Ascending aorta (tissue), 2 donors: ENCODE results near the gene GPR84. TPM values are rescaled to one million over a fixed set of nuclear protein-coding genes. Genes with fewer than 3 reads are reported as not detected.
A peak's percentile ranks its signal among the peaks of the same experiment; 100 is the strongest.

Source experiments
- DNase-seq, 2 donors: peaks; one replicate each; pipeline ENCODE4 v3.0.0-alpha.2; 2019; ENCODE audit warnings: low spot score in 2 of 2
- H3K27ac ChIP-seq, 2 donors: fragments of 200-600 bp; sonication (generic); one replicate each; pipeline ENCODE4 v1.5.1; 2016 to 2017; ENCODE audit warnings: mild to moderate bottlenecking in 1 of 2
- H3K27me3 ChIP-seq: fragments of 200-600 bp; sonication (generic); one replicate; pipeline ENCODE4 v1.5.1; 2017
- H3K36me3 ChIP-seq, 2 donors: fragments of 200-600 bp; sonication (generic); one replicate each; pipeline ENCODE4 v1.5.1; 2016
- H3K4me1 ChIP-seq, 2 donors: fragments of 200-600 bp; sonication (generic); one replicate each; pipeline ENCODE4 v1.5.1; 2016 to 2017; ENCODE audit warnings: mild to moderate bottlenecking in 1 of 2
- H3K4me3 ChIP-seq, 2 donors: fragments of 200-600 bp; sonication (generic); one replicate each; pipeline ENCODE4 v1.5.1; 2016 to 2017; ENCODE audit warnings: mild to moderate bottlenecking in 1 of 2
- H3K9me3 ChIP-seq, 2 donors: fragments of 200-600 bp; sonication (generic); one replicate each; pipeline ENCODE4 v1.5.1; 2016
- CTCF ChIP-seq, 3 experiments: fragments of 200-600 bp in 2 of 3; fragments of 450-650 bp in 1 of 3; sonication (generic) in 2 of 3; IDR thresholded peaks; one replicate each; pipeline ENCODE4 v1.5.1; 2016 to 2019; ENCODE audit warnings: antibody characterized with exemption in 3 of 3, mild to moderate bottlenecking in 1 of 3, moderate library complexity in 1 of 3
- intact Hi-C: fragments of 100-400 bp; cut with DNase I; formaldehyde crosslinking; loops from one replicate; pipeline ENCODE4 v1.15.1; 2023
- total RNA-seq: library from RNA; depleted of rRNA; stranded (reverse); fragments of >200 nt; gene quantifications from one replicate; pipeline ENCODE4 v1.1.0, GENCODE V29; 2016

GPR84 gene
- total RNA-seq, 1 donor from 2014 or later = not detected

- TF ChIP-seq CTCF (IDR thresholded peaks at IDR 0.05) = no peak
- intact Hi-C loops = no loop called here
- H3K27me3 ChIP-seq = no peaks in the 10 kb centered on the region
These were observed 28.4 kb upstream of the GPR84 start for GRCh38 chr12:54392485-54393206.

GRCh38 chr12:54390668-54391551, 26.6 kb upstream of the GPR84 start:
- peaks cover 19 to 21% of the 10 kb centered on the region in 2 donors for H3K36me3 ChIP-seq
- no peaks in the 10 kb centered on the region for H3K27me3 ChIP-seq
- peaks cover 0 to 10% of the 10 kb centered on the region in 2 donors for H3K4me1 ChIP-seq
- peak in 1 of 3 experiments; percentile 8 for TF ChIP-seq CTCF (IDR thresholded peaks at IDR 0.05)
- intact Hi-C loops = no loop called here
- DNase-seq = no peak
- H3K4me3 ChIP-seq = peak overlapping the region; percentile 34 to 60
- peak overlapping the region; percentile 26 to 55 for H3K27ac ChIP-seq
- no peaks in the 10 kb centered on the region for H3K9me3 ChIP-seq

More at GRCh38 chr12:54392485-54393206, 28.4 kb upstream of the GPR84 start:
- peaks cover 36 to 39% of the 10 kb centered on the region in 2 donors for H3K36me3 ChIP-seq
- H3K9me3 ChIP-seq = no peaks in the 10 kb centered on the region
- H3K27ac ChIP-seq = no peak overlapping the region
- DNase-seq = no peak
- H3K4me1 ChIP-seq = peaks cover 0 to 10% of the 10 kb centered on the region in 2 donors
- no peak overlapping the region for H3K4me3 ChIP-seq

DNA sequence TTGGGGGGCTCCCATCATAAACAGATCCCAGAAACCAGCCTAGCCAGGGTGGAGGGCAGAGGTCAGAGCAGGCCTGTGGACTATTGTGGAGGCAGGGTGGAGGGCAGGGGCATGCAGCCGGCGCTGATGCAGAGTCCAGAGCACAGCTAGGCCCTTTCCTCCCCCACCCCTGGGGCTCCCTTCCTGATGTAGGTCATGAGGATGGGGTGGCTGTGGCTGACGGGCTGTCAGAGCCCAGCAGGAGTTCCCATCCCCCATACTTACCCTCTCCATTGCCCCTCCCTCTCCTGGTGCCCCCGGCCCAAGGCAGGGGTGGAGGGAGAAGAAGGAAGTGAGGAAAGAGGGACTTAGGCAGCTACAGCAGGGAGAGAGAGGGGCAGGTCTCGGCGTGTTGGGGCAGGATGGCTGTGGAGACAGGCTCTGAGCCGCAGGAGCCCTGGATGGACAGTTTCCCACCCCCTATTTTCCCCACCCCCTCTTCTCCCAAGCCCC, 25.9 kb upstream of the GPR84 start:
- Histone ChIP-seq H3K36me3 (peaks cover 12 to 14% of the 10 kb centered on the region in 2 donors), H3K4me3 (no peak overlapping the region)
- intact Hi-C loops = no loop called here

DNA sequence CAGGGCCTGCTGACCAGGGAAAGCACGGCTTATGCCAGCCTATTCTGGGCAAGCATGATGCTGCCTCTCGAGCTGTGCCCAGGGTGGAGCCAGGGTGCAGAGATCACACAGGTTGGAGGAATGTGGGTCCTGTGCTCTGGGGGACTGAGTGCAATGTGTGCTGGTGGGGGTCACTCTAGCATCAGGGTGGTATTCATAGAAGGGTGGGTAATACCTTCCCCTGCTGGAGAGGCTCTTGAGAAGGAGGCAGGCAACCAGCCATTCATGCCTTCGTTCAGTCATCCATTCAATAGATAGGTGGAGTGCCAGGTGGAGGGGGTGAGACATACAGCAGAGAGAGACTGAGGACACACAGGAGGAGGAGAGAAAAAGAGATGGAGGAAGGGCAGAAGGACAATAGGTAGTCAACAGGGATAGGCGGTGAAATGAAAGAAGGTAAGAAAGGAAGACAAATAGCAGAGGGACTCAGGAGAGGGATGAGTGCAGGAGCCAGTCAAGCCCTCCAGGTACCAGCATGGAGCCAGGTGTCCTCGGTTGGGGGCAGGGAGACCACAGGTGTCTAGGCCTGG, 25.4 kb upstream of the GPR84 start:
- Histone ChIP-seq H3K4me3 (no peak overlapping the region), H3K36me3 (peaks cover 7 to 9% of the 10 kb centered on the region in 2 donors), H3K27ac (no peak overlapping the region), H3K27me3 (no peaks in the 10 kb centered on the region), H3K9me3 (no peaks in the 10 kb centered on the region), H3K4me1 (peaks cover 0 to 10% of the 10 kb centered on the region in 2 donors)
- intact Hi-C loops = no loop called here
- TF ChIP-seq CTCF (IDR thresholded peaks at IDR 0.05) = no peak
- no peak for DNase-seq

More for the DNA sequence above, 25.9 kb upstream of the GPR84 start:
- peaks cover 0 to 10% of the 10 kb centered on the region in 2 donors for H3K4me1 ChIP-seq
- H3K27me3 ChIP-seq = no peaks in the 10 kb centered on the region
- H3K9me3 ChIP-seq = no peaks in the 10 kb centered on the region
- no peak for DNase-seq
- TF ChIP-seq CTCF (IDR thresholded peaks at IDR 0.05) = no peak
- H3K27ac ChIP-seq = peak overlapping the region in 1 of 2 donors; percentile 26

DNA sequence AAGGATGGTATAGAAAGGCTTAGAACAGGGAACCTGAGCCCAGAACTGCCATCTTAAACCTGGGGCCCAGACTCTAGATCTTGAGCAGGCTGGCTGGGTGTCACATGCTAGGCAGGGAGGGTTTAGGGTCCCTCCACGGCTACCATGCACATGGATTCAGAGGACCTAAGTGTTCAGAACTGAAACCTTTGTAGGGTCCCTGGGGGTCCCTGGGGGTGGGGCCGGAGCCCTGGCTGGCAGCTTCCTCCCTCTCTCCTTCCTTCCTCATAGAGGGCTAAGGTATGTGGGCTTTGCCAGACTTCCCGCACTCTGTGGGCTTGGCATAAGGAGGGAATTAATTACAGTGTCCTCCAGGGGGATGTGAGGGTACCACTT, 24.8 kb upstream of the GPR84 start:
- Histone ChIP-seq H3K27me3 (no peaks in the 10 kb centered on the region), H3K4me1 (peaks cover 0 to 10% of the 10 kb centered on the region in 2 donors), H3K27ac (no peak overlapping the region), H3K9me3 (no peaks in the 10 kb centered on the region), H3K4me3 (no peak overlapping the region), H3K36me3 (peaks cover under 1 to 3% of the 10 kb centered on the region in 2 donors)
- no peak for DNase-seq
- intact Hi-C loops = no loop called here
- TF ChIP-seq CTCF (IDR thresholded peaks at IDR 0.05) = no peak
